Endothelial cell of umbilical vein (primary cell): ENCODE data around the gene CAMK2D. TPM values are rescaled to one million over a fixed set of nuclear protein-coding genes. Genes with fewer than 3 reads are reported as not detected.

Source experiments
- BruUV-seq: library from RNA; stranded (reverse); fragments of 400-500 nt; replicated peaks from 2 replicates; lab custom pipeline; 2021; lab: Mats Ljungman, UMichigan
- CTCF ChIA-PET: fragments of 300-600, 350-600 bp; sonication (Branson Sonifier 250); formaldehyde crosslinking; loops from one replicate; lab custom pipeline; 2021; ENCODE audit warnings: antibody characterized with exemption, inconsistent platforms; lab: Charles Lee
- POLR2A ChIA-PET: fragments of 300-600, 350-600 bp; sonication (Branson Sonifier 250); formaldehyde crosslinking; loops from one replicate; lab custom pipeline; 2021; ENCODE audit warnings: antibody characterized with exemption, inconsistent platforms; lab: Charles Lee
- DNase-seq: peaks from one replicate; pipeline ENCODE4 v3.0.0-alpha.2; 2011; ENCODE audit warnings: low read depth, low spot score
- FAIRE-seq: peaks from 2 replicates; lab custom pipeline; 2011; peaks lifted over from hg19 to GRCh38; lab: Jason Lieb, UNC
- H2AFZ ChIP-seq: 2 replicates; pipeline ENCODE4 v1.6.0; 2012; ENCODE audit warnings: low read depth, low read length, control low read depth, inconsistent platforms
- H3K27ac ChIP-seq: 2 replicates; pipeline ENCODE4 v1.5.1; 2011; ENCODE audit warnings: low read depth, mild to moderate bottlenecking, control low read depth, low read length, moderate library complexity; ENCODE audit not compliant: insufficient read depth
- H3K27me3 ChIP-seq, 2 experiments: 2 replicates each; pipeline versions ENCODE4 v1.6.0 to v1.6.1; 2011; ENCODE audit warnings: low read length in 2 of 2, mixed read lengths in 1 of 2; ENCODE audit not compliant: control insufficient read depth in 2 of 2, insufficient read depth in 2 of 2
- H3K36me3 ChIP-seq, 2 experiments: 2 replicates in 1 of 2; 3 replicates in 1 of 2; pipeline ENCODE4 v1.5.1; 2011; ENCODE audit warnings: low read length in 2 of 2, mild to moderate bottlenecking in 1 of 2, moderate library complexity in 1 of 2; ENCODE audit not compliant: control insufficient read depth in 2 of 2, insufficient read depth in 2 of 2; ENCODE audit errors: extremely low read depth in 1 of 2
- H3K4me1 ChIP-seq: 3 replicates; pipeline ENCODE4 v1.5.1; 2011; ENCODE audit warnings: mild to moderate bottlenecking, low read length; ENCODE audit not compliant: control insufficient read depth, insufficient read depth; ENCODE audit errors: extremely low read depth
- H3K4me2 ChIP-seq: 2 replicates; pipeline ENCODE4 v1.6.1; 2011; ENCODE audit warnings: low read length, control low read depth, mixed read lengths; ENCODE audit not compliant: insufficient read depth
- H3K4me3 ChIP-seq, 3 experiments: fragments of 200-600 bp in 1 of 3; sonication (generic), shearing (Covaris generic) in 1 of 3; replicated peaks in 1 of 3; 2 replicates each; pipeline ENCODE4 v1.5.1; 2011 to 2016; ENCODE audit warnings: control low read depth in 3 of 3, low read length in 3 of 3, mild to moderate bottlenecking in 2 of 3, inconsistent platforms in 1 of 3, low read depth in 1 of 3, moderate library complexity in 1 of 3; ENCODE audit not compliant: insufficient read depth in 1 of 3
- H3K79me2 ChIP-seq: 2 replicates; pipeline ENCODE4 v1.6.0; 2012; ENCODE audit warnings: low read length, inconsistent platforms; ENCODE audit not compliant: control insufficient read depth, insufficient read depth
- H3K9ac ChIP-seq: replicated peaks from 2 replicates; pipeline ENCODE3; 2011; ENCODE audit warnings: low read length, control low read depth; ENCODE audit not compliant: insufficient read depth; ENCODE audit errors: extremely low read depth
- H3K9me1 ChIP-seq: replicated peaks from 3 replicates; pipeline ENCODE4 v1.6.0; 2011; ENCODE audit warnings: mild to moderate bottlenecking, low read length; ENCODE audit not compliant: control insufficient read depth, insufficient read depth; ENCODE audit errors: extremely low read depth
- H3K9me3 ChIP-seq: replicated peaks from 2 replicates; pipeline ENCODE4 v1.5.1; 2012; ENCODE audit warnings: low read length, inconsistent platforms; ENCODE audit not compliant: control insufficient read depth, insufficient read depth
- H4K20me1 ChIP-seq: replicated peaks from 2 replicates; pipeline ENCODE3; 2011; ENCODE audit warnings: mild to moderate bottlenecking, low read length; ENCODE audit not compliant: control insufficient read depth, insufficient read depth; ENCODE audit errors: extremely low read depth
- EZH2 ChIP-seq: IDR thresholded peaks from 2 replicates; pipeline ENCODE4 v1.6.1; 2012; ENCODE audit warnings: borderline replicate concordance, low read depth, mild to moderate bottlenecking, moderate library complexity, low read length, inconsistent platforms; ENCODE audit not compliant: severe bottlenecking
- FOS ChIP-seq: IDR thresholded peaks from 2 replicates; pipeline ENCODE4 v1.6.1; 2011; ENCODE audit warnings: mild to moderate bottlenecking, low read length, moderate library complexity, borderline replicate concordance; ENCODE audit not compliant: insufficient read depth
- GATA2 ChIP-seq: IDR thresholded peaks from 2 replicates; pipeline ENCODE4 v1.7.0; 2011; ENCODE audit warnings: low read depth, mild to moderate bottlenecking, moderate library complexity, mixed read lengths, low read length; ENCODE audit not compliant: insufficient read length, insufficient read depth
- JUN ChIP-seq: IDR thresholded peaks from 2 replicates; pipeline ENCODE4 v1.6.1; 2011; ENCODE audit warnings: borderline replicate concordance, low read depth; ENCODE audit not compliant: insufficient read length, insufficient read depth
- MYC ChIP-seq: IDR thresholded peaks from one replicate; pipeline ENCODE4 v1.6.1; 2011; ENCODE audit warnings: mild to moderate bottlenecking, low read depth, low read length
- POLR2A ChIP-seq: IDR thresholded peaks from 2 replicates; pipeline ENCODE4 v1.6.1; 2012; ENCODE audit warnings: low read depth, mild to moderate bottlenecking, control low read depth, low read length
- POLR2AphosphoS5 ChIP-seq: IDR thresholded peaks from 2 replicates; pipeline ENCODE4 v1.6.1; 2012; ENCODE audit warnings: low read depth, mild to moderate bottlenecking, control low read depth, low read length, moderate library complexity; ENCODE audit not compliant: insufficient read depth
- dilution Hi-C: fragments of 300-500 bp; cut with MboI; formaldehyde crosslinking; loops from one replicate; pipeline ENCODE4 v1.15.0; 2019; ENCODE audit warnings: low sequenced_read_pairs; ENCODE audit not compliant: extremely low pct_ligation_motif_present
- intact Hi-C: fragments of 100-400 bp; cut with micrococcal nuclease; formaldehyde crosslinking; loops from one replicate; pipeline ENCODE4 v1.10.0; 2022
- polyA plus RNA-seq, 4 experiments: library from polyadenylated mRNA; depleted of rRNA in 3 of 4; stranded (reverse) in 3 of 4; unstranded in 1 of 4; fragments of >200 nt; gene quantifications; 2 replicates each; pipeline versions ENCODE4 v1.2.1 to v1.2.3, GENCODE V29; 2011 to 2012; ENCODE audit warnings: missing spikeins in 1 of 4
- total RNA-seq: library from RNA; stranded (reverse); gene quantifications from 2 replicates; pipeline ENCODE4 v1.2.3, GENCODE V29; 2021
- TF ChIP-seq, protein P1 (sequence below), 2 donors: IDR thresholded peaks; 1 replicate in 1 of 2; 2 replicates in 1 of 2; pipeline ENCODE4 v1.5.1; 2011; ENCODE audit warnings: low read length in 2 of 2, mild to moderate bottlenecking in 2 of 2, moderate library complexity in 2 of 2, control low read depth in 1 of 2, inconsistent platforms in 1 of 2, low read depth in 1 of 2; ENCODE audit not compliant: insufficient read depth in 1 of 2; ENCODE audit errors: extremely low read depth in 1 of 2
- TF ChIP-seq, protein P2 (sequence below): IDR thresholded peaks from 2 replicates; pipeline ENCODE4 v1.6.1; 2011; ENCODE audit not compliant: insufficient read depth, insufficient read length

CAMK2D gene
- total and polyA plus RNA-seq, 2 donors (not counting 3 experiments of a cell fraction or from before 2014, with no cell fraction given) = 10.4 to 30.7 TPM

DNA sequence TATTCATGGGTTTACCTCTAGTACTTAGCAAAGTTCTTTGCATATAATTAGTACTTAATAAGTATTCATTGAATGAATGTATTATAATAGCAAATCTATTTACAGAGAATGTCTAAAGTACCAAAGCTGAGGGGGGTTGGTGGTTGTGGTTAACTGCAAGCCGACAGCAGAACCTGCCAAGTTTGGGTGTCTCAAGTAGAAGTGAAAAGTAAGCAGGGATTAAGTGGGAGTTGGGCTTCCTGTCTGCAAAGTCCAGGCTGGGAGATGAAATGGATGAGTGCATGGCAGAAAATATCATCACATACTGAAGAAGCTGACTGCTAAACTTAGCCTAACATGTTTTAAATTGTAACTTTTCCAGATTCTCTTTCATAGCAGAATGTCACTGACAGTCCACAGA, 169.6 kb downstream of the CAMK2D start:
- BruUV-seq = no TSS peak
- ChIA-PET CTCF (no interaction called here), POLR2A (no interaction called here)
- TF ChIP-seq MYC = no peak
- TF ChIP-seq JUN = no peak
- Histone ChIP-seq H3K9ac (no peak overlapping the region), H3K27ac (no peak overlapping the region), H2AFZ (no peak overlapping the region), H3K4me2 (no peak overlapping the region), H3K36me3 (no peaks in the 10 kb centered on the region), H3K4me3 (no peak overlapping the region), H3K27me3 (no peaks in the 10 kb centered on the region), H3K79me2 (no peaks in the 10 kb centered on the region), H3K4me1 (peaks cover 2% of the 10 kb centered on the region), H3K9me1 (no peaks in the 10 kb centered on the region), H3K9me3 (no peaks in the 10 kb centered on the region), H4K20me1 (peaks cover 3% of the 10 kb centered on the region)
- intact Hi-C loops = no loop called here
- FAIRE-seq (no peak), DNase-seq (no peak)
- dilution Hi-C loops = no loop called here

DNA sequence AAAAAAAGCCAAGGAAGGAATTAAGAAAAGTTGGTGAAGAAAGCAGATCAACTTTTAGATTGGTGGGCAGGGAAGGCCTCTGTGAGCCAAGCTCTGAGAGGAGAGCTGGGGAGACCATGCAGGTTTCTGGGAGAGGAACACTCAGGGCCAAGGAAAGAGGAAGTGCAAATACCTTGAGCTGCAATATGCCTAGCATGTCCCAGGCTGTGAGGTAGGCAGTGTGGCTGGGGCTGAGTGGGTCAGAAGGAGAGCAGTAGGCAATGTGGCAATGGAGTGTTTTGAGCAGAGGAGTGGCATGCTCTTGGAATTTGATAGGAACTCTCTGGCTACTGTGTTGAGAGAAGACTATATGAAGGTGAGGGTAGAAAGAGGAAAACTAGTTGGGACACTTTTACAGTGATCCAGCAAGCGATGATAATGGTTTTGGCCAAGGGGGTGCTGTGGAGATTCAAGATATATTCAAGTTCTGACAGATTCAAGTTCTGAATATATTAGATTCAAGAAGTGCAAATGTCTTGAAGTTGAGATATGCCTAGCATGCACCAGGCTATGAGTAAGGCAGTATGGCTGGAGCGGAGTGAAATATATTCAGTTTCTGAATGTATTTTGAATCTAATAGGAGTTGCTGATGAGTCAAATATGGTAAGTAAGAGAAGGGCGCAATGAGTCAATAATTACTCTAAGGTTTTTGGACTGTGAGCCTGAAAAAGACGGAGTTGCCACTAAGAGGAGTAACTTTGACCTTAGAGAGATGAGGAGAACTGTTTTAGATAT, 172.5 kb downstream of the CAMK2D start:
- no TSS peak for BruUV-seq
- Histone ChIP-seq H3K9ac (no peak overlapping the region), H3K27me3 (no peaks in the 10 kb centered on the region), H3K9me3 (no peaks in the 10 kb centered on the region), H4K20me1 (peaks cover 3% of the 10 kb centered on the region), H3K36me3 (no peaks in the 10 kb centered on the region), H3K27ac (no peak overlapping the region), H3K9me1 (no peaks in the 10 kb centered on the region), H3K4me1 (no peaks in the 10 kb centered on the region), H3K79me2 (no peaks in the 10 kb centered on the region), H2AFZ (no peak overlapping the region), H3K4me2 (no peak overlapping the region), H3K4me3 (no peak overlapping the region)
- DNase-seq (no peak), FAIRE-seq (no peak)
- ChIA-PET CTCF (interaction anchor here (1.3 kb wide), 1 partner anchor 14 kb away, joined by 3 read pairs; no protein-coding TSS in a partner anchor), POLR2A (no interaction called here)
- dilution Hi-C loops (no loop called here), intact Hi-C loops (no loop called here)
- no peak for TF ChIP-seq FOS
- TF ChIP-seq GATA2 = no peak
- no peak for TF ChIP-seq EZH2
- TF ChIP-seq, protein P1, sequence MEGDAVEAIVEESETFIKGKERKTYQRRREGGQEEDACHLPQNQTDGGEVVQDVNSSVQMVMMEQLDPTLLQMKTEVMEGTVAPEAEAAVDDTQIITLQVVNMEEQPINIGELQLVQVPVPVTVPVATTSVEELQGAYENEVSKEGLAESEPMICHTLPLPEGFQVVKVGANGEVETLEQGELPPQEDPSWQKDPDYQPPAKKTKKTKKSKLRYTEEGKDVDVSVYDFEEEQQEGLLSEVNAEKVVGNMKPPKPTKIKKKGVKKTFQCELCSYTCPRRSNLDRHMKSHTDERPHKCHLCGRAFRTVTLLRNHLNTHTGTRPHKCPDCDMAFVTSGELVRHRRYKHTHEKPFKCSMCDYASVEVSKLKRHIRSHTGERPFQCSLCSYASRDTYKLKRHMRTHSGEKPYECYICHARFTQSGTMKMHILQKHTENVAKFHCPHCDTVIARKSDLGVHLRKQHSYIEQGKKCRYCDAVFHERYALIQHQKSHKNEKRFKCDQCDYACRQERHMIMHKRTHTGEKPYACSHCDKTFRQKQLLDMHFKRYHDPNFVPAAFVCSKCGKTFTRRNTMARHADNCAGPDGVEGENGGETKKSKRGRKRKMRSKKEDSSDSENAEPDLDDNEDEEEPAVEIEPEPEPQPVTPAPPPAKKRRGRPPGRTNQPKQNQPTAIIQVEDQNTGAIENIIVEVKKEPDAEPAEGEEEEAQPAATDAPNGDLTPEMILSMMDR (IDR thresholded peaks at IDR 0.05; ENCODE audit: extremely low read depth in 1 of 2, insufficient read depth in 1 of 2, low read depth in 1 of 2, low read length in 2 of 2) = no peak
- TF ChIP-seq, protein P2, sequence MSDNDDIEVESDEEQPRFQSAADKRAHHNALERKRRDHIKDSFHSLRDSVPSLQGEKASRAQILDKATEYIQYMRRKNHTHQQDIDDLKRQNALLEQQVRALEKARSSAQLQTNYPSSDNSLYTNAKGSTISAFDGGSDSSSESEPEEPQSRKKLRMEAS = no peak
- no peak for TF ChIP-seq JUN
- no peak for TF ChIP-seq POLR2AphosphoS5
- no peak for TF ChIP-seq MYC
- no peak for TF ChIP-seq POLR2A
